AG09309 (cell line): ENCODE data around the gene NOS1.

Source experiments
- DNase-seq: peaks from one replicate; pipeline ENCODE4 v3.0.0-alpha.2; 2010; ENCODE audit warnings: low read depth
- H3K4me3 ChIP-seq: 2 replicates; pipeline ENCODE4 v1.5.1; 2011; ENCODE audit warnings: mild to moderate bottlenecking, low read depth, low read length, moderate library complexity; ENCODE audit not compliant: control insufficient read depth
- TF ChIP-seq, protein P1 (sequence below): IDR thresholded peaks from 2 replicates; pipeline ENCODE4 v1.5.1; 2011; ENCODE audit warnings: mild to moderate bottlenecking, low read depth, low read length, inconsistent platforms; ENCODE audit not compliant: insufficient read depth, control insufficient read depth; ENCODE audit errors: missing control alignments

NOS1 gene

DNA sequence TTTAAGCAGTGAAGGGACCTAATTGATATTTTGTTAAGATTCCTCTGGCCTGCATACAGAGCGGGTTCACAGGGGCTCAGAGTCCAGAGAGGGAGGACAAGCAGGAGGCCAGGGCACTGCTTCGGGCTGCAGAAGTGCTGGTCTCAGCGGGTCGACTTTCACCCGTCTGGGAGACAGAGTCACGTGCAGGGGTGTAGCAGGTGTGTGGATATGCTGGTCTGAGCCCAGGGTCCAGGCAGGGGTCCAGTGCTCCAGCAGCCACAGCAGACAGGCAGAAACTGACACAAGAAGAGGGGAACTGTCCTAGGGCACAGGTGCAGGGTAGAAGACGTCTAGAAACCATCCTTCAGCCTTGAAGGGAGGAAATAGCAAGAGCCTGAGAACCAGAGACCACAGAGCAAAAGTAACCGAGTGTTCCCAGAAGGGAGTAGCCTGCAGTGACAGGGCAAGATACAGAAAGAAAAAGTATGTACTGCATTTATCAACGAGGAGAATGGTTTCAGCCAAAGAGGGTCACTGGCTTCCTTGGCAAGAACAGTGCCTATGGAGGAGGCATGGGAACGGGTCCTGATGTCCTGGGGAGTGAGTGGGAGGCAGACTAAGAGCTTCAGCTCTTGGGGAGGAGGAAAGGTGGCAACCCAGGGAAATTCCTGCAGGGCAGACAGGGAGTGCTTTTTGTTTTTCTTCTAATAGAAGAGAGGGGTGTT lies 199.8 kb downstream of the NOS1 start:
- TF ChIP-seq, protein P1, sequence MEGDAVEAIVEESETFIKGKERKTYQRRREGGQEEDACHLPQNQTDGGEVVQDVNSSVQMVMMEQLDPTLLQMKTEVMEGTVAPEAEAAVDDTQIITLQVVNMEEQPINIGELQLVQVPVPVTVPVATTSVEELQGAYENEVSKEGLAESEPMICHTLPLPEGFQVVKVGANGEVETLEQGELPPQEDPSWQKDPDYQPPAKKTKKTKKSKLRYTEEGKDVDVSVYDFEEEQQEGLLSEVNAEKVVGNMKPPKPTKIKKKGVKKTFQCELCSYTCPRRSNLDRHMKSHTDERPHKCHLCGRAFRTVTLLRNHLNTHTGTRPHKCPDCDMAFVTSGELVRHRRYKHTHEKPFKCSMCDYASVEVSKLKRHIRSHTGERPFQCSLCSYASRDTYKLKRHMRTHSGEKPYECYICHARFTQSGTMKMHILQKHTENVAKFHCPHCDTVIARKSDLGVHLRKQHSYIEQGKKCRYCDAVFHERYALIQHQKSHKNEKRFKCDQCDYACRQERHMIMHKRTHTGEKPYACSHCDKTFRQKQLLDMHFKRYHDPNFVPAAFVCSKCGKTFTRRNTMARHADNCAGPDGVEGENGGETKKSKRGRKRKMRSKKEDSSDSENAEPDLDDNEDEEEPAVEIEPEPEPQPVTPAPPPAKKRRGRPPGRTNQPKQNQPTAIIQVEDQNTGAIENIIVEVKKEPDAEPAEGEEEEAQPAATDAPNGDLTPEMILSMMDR: no peak
- no peak for DNase-seq
- H3K4me3 ChIP-seq: no peak overlapping the region

DNA sequence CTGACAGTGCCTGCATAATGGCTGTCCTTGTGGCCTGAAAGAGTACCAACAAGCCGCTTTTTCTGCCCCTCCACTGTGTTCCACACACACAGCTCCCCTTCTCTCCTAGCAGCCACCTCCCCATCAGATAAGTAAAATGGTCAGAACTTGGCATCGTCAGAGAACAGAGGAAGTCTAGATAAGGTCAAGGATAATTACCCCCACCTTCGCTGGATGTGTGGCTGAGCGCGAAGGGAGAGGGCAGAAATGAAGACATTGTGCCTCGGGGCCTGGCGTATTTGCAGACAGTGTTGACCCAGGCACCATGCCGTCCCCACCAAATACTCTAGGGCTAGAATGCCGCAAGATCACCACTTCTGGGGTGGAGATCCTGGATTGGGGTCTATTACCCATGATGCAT lies 201.8 kb downstream of the NOS1 start:
- H3K4me3 ChIP-seq: no peak overlapping the region
- TF ChIP-seq, protein P1: no peak
- no peak for DNase-seq

DNA sequence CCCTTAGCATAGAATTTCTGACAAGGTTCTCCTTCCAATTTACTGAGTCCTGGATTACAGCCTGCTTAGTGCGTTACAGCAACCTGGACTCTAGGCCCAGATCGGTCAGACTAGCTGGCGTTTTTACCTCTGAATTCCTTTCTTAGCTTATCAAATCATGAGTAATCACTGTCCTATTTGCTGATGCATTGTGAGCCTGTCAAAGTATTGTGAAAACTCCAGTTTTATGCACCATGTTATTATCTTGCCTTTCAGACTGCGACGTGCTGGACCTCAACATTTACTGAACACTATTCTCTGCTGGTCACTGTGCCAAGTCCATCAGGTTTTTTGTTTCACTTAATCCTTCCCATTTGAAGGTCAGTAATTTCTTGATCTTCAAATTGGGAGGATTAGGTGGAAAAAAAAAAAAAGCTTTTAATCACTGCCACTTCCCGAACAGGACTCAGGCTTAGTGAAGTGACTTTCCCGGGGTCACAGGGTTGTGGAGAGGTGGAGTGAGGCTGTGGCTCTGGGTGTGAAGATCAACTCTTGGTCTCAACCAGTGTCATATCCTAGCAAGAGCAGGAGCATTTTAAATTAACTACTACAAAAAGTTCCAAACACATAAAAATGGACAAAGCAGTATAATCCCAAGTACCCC lies 202.4 kb downstream of the NOS1 start:
- TF ChIP-seq, protein P1: no peak
- DNase-seq: no peak
- no peak overlapping the region for H3K4me3 ChIP-seq
